WERI-Rb-1 (cell line): ENCODE measurements around the gene KRIT1.

Experiments
- DNase-seq: peaks from one replicate; pipeline ENCODE4 v3.0.0-alpha.2; 2020
- H3K27ac ChIP-seq: fragments of 250-450 bp; sonication (Bioruptor Pico); 2 replicates; pipeline ENCODE4 v1.5.1; 2020; ENCODE audit warnings: mild to moderate bottlenecking, moderate library complexity
- H3K27me3 ChIP-seq: fragments of 250-450 bp; sonication (Bioruptor Pico); 2 replicates; pipeline ENCODE4 v1.5.1; 2021; ENCODE audit warnings: mild to moderate bottlenecking, low read depth, moderate library complexity; ENCODE audit not compliant: insufficient read depth, severe bottlenecking
- H3K36me3 ChIP-seq: fragments of 250-450 bp; sonication (Bioruptor Pico); 2 replicates; pipeline ENCODE4 v1.5.1; 2020; ENCODE audit warnings: mild to moderate bottlenecking, moderate library complexity
- H3K4me3 ChIP-seq: 2 replicates; pipeline ENCODE4 v1.5.1; 2011; ENCODE audit warnings: low read depth, mild to moderate bottlenecking, control low read depth, low read length
- H3K9me3 ChIP-seq: fragments of 250-450 bp; sonication (Bioruptor Pico); 2 replicates; pipeline ENCODE4 v1.5.1; 2021; ENCODE audit warnings: mild to moderate bottlenecking, moderate library complexity; ENCODE audit not compliant: severe bottlenecking
- CTCF ChIP-seq: IDR thresholded peaks from 2 replicates; pipeline ENCODE4 v1.5.1; 2011; ENCODE audit warnings: low read depth, mild to moderate bottlenecking, control low read depth, inconsistent platforms, low read length

The KRIT1 gene

GRCh38 chr7:92244808-92245486, 767 bp downstream of the KRIT1 start:
- H3K27ac ChIP-seq, result peak overlapping the region; percentile 89
- no peaks in the 10 kb centered on the region for H3K27me3 ChIP-seq
- peak overlapping the region; percentile 87 for H3K4me3 ChIP-seq
- no peak for DNase-seq
- peaks cover 14% of the 10 kb centered on the region for H3K36me3 ChIP-seq
- H3K9me3 ChIP-seq, result no peaks in the 10 kb centered on the region
- TF ChIP-seq CTCF, result no peak

DNA sequence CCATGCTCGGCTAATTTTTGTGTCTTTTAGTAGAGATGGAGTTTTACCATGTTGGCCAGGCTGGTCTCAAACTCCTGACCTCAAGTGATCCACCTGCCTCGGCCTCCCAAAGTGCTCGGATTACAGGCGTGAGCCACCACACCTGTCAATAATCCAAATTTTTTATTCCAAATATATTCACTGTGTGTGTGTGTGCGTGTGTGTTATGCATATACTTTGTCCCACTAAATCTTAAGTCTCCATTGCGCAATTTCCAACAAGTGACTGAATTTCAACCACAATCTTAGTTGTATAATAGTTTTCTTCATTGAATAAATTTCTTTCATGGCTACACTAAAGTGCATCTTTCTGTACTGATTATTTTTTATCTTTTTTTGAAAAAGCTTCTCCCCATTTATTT, 2.7 kb downstream of the KRIT1 start:
- Histone ChIP-seq H3K27me3 (no peaks in the 10 kb centered on the region), H3K36me3 (peaks cover 20% of the 10 kb centered on the region)

GRCh38 chr7:92230547-92230946, 15.2 kb downstream of the KRIT1 start:
- no peak for DNase-seq
- TF ChIP-seq CTCF, result no peak
- Histone ChIP-seq H3K4me3 (no peak overlapping the region), H3K36me3 (peaks cover 46% of the 10 kb centered on the region), H3K9me3 (no peaks in the 10 kb centered on the region), H3K27ac (no peak overlapping the region), H3K27me3 (no peaks in the 10 kb centered on the region)

More for the DNA sequence above, 2.7 kb downstream of the KRIT1 start:
- DNase-seq, result no peak
- Histone ChIP-seq H3K27ac (no peak overlapping the region), H3K9me3 (no peaks in the 10 kb centered on the region), H3K4me3 (no peak overlapping the region)
- no peak for TF ChIP-seq CTCF

DNA sequence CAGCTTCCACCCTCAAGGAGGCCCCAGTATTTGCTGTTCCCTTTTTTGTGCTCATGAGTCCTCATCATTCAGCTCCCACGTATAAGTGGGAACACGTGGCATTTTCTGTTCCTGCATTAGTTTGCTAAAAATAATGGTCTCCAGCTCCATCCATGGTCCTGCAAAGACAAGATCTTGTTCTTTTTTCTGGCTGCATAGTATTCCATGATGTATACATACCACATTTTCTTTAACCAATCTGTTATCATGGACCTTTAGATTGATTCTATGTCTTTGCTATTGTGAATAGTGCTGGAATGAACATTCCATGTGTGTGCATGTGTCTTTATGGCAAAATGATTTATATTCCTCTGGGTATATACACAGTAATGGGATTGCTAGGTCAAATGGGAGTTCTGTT, 17.0 kb downstream of the KRIT1 start:
- H3K36me3 ChIP-seq, result peaks cover 47% of the 10 kb centered on the region
- TF ChIP-seq CTCF, result no peak

GRCh38 chr7:92228100-92228499, 17.6 kb downstream of the KRIT1 start:
- no peaks in the 10 kb centered on the region for H3K9me3 ChIP-seq
- no peak overlapping the region for H3K27ac ChIP-seq
- peaks cover 48% of the 10 kb centered on the region for H3K36me3 ChIP-seq
- H3K4me3 ChIP-seq, result no peak overlapping the region
- no peak for DNase-seq
- no peaks in the 10 kb centered on the region for H3K27me3 ChIP-seq
- TF ChIP-seq CTCF, result no peak

More for the DNA sequence above, 17.0 kb downstream of the KRIT1 start:
- H3K27me3 ChIP-seq, result no peaks in the 10 kb centered on the region
- no peak overlapping the region for H3K27ac ChIP-seq
- H3K4me3 ChIP-seq, result no peak overlapping the region
- no peak for DNase-seq
- H3K9me3 ChIP-seq, result no peaks in the 10 kb centered on the region

- H3K36me3 ChIP-seq, result peaks cover 52% of the 10 kb centered on the region
- TF ChIP-seq CTCF, result no peak
- H3K4me3 ChIP-seq, result no peak overlapping the region
- no peaks in the 10 kb centered on the region for H3K9me3 ChIP-seq
- no peaks in the 10 kb centered on the region for H3K27me3 ChIP-seq
- no peak for DNase-seq
- H3K27ac ChIP-seq, result no peak overlapping the region
These were observed 18.7 kb downstream of the KRIT1 start for GRCh38 chr7:92226981-92227380.
